ENCODE results near the gene FBXW9.

DNA sequence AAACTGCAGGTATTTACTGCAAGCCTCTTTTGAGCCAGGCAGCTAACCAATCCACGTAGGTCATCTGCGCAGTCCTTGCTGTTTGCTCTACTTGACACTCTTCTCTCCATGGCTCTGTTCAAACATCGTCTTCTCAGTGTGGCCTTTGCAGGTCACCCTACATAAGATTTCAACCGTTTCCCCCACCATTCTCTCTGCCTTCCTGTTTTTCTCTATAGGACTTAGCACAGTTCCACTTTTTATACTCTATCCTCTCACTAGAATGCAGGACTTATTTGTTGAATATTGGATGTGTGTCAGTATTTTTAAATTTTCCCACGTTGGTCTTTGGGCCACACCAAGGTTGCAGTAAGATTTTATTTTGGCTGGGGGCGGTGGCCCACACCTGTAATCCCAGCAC lies 1.7 kb upstream of the FBXW9 start:
- TF ChIP-seq EZH2phosphoT487 (IDR thresholded peaks at IDR 0.05), result no peak
- TF ChIP-seq, protein P1, sequence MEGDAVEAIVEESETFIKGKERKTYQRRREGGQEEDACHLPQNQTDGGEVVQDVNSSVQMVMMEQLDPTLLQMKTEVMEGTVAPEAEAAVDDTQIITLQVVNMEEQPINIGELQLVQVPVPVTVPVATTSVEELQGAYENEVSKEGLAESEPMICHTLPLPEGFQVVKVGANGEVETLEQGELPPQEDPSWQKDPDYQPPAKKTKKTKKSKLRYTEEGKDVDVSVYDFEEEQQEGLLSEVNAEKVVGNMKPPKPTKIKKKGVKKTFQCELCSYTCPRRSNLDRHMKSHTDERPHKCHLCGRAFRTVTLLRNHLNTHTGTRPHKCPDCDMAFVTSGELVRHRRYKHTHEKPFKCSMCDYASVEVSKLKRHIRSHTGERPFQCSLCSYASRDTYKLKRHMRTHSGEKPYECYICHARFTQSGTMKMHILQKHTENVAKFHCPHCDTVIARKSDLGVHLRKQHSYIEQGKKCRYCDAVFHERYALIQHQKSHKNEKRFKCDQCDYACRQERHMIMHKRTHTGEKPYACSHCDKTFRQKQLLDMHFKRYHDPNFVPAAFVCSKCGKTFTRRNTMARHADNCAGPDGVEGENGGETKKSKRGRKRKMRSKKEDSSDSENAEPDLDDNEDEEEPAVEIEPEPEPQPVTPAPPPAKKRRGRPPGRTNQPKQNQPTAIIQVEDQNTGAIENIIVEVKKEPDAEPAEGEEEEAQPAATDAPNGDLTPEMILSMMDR (IDR thresholded peaks at IDR 0.05), result no peak

All from neural progenitor cell (in vitro differentiated cells).